ENCODE results near the gene TARBP1.
"Not testable (repeated sequence)": the region's sequence is repeated elsewhere in the genome, so short reads cannot be mapped to it uniquely, and the experiment has no call there.

TARBP1 gene

DNA sequence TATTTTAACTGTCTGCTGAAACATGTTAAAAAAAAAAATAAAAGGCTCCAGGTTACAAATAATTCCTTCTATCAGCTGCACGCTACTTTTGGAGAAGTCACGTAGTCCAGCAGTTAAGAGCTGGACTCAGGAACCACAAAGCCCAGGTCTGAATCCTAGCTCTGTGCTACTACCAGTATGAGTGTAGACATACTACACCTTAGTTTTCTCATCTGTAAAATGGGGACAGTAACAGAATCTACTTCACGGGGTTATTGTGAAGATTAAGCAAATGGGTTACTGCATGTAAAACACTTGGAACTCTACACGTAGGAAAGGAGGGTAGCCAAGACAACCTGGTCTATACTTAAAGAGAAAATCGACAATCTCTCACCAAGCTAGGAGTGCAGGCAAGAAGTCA lies 48.3 kb downstream of the TARBP1 start:
- no peak for DNase-seq

DNA sequence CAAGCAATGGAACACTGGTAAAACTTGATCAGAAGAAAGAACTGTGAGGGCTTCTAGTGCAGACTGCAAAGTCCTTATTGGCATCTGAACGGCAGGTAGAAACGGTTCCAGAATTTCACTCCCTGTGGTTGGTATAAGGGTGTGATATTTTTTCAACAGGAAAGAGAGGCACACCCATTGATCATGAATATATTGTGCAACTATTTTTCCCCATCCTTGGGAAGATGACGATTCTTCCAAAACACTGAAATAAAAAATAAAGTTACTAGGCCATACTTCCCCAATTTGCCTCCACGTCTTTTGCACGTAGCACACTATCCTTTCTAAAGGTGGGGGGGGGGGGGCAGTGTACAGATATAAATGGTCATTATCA lies 49.6 kb downstream of the TARBP1 start:
- DNase-seq = no peak

DNA sequence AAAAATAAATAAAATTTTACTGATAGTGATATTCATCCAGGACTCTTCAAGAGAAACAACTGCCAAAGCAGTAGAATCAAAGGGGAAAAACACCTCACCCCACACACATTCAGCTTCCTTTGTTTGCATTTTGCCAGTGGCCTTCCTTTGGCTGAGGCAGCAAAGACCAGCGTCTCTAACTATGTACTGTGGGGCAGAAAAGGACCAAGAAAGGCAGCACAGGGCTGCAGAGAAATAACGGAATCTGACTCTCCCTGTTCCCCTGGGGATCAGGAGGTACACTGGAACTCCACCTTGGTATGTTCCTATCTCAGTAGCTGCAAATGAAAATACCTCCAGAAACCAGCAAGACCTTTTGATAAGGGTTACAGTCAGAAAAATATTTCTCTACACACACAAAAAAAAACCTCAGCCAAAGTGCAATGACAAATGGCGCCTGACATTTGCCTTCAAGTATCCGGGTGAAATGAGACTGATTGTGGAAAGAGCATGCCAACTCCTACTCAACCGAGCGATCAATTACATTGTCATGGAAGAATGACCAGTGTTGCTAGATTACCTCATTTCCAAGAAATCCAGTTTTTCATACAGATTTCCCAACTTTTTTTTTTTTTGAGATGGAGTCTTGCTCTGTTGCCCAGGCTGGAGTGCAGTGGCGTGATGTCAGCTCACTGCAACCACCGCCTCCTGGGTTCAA lies 50.9 kb downstream of the TARBP1 start:
- no peak for DNase-seq

DNA sequence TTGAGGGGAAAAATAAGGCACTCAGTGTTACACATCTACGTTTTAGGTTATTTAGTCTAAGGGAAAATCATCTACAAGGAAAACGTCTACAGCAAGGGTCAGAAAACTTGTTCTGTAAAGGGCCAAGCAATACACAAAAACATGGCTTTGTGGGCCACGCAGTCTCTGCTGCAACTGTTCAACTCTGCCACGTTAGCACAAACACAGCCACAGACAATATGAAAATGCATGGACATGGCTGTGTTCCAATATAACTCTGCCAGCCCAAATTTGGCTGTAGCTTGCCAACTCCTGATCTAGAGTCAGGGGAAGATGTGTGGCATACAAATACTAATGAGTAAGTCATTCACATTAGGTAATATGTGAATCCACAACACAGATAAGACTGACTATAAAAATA lies 65.0 kb downstream of the TARBP1 start:
- DNase-seq = no peak

DNA sequence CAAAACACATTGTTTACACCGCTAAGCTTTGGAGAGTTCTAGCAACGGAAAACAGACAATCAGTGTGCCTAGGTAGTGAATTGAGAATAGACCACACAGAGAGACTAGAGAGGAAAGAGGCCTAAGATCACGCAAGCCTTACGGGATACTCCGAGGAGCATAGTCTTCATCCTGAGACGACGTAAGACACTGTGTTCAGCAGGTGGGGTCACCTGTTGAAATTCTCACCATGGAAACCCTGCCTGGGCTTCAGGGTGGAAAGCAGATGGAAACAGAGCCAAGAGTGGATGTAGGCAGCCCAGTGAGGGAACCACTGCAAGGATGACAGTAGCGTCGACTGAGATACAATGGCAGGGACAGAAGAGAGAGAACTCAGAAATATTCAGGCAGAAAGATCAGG lies 65.5 kb downstream of the TARBP1 start:
- DNase-seq = no peak

DNA sequence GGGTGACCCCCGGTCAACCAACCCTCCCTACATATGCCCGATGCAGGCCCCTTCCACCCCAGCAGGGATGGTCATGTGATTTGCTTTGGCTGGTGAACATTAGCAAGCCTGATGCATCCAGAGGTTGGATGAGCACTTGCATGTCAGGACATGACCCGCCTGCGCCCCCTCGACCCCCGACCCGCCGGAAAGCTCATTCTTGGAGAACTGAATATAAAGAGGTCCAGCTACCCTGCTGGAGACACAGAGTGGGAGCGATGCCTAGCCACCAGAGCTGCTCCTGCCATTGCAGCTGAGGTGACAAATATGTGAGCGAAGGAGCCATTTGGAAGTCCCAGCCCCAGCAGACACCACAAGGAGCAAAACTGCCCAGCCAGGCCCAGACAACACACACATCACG lies 66.1 kb downstream of the TARBP1 start:
- DNase-seq = no peak

DNA sequence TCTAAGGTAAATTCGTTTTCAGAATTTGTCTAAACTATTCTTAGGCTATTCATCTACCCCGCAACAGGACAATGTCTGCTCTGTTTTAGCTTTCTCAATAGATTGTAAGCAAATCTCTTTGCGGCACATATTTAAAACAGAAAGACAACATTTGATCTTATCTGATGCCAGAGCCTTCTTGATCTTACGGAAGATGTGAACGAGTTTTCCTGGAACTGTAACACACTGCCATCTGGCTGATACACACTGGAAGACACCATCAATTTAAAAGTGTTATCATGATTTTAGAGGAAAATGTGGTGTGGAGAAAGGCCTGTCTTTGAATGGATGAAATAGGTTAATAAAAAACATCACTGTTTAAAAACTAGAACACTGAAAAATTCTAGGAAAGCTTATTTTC lies 69.7 kb downstream of the TARBP1 start:
- DNase-seq = no peak

DNA sequence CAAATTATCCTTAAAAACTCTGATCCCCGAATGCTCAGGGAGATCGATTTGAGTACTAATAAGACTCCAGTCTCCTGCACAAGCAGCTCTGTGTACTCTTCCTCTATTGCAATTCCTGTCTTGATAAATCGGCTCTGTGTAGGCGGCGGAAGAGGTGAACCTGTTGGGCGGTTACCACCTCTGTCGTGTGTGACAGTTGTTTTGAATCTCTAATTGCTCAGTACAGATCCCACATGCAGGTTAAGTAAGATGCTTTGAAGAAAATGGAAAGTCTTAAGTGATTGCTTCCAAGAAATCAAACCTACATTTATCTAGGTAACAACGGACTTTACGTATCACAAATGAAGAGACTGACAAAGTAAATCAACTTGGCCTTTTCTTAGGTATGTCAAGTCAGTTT lies 70.2 kb downstream of the TARBP1 start:
- peak; percentile 39 for DNase-seq

DNA sequence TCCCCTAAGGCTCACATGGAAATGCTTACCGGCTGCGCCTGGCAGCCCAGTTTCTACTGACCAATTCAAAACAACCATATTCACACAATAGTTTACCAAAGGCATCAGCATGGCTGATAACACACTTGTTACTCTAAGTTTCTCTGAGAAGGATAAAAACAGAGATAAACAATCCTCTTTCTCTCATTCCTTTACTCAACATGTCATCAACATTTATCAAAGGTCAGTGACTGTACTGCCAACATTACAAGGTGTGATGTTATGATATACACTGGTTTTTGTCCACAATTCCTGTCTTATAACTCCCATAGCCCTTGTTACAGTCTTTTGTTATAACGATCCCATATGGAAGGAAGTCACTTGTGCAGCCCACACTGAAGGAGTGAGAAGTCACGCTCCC lies 72.1 kb downstream of the TARBP1 start:
- no peak for DNase-seq

DNA sequence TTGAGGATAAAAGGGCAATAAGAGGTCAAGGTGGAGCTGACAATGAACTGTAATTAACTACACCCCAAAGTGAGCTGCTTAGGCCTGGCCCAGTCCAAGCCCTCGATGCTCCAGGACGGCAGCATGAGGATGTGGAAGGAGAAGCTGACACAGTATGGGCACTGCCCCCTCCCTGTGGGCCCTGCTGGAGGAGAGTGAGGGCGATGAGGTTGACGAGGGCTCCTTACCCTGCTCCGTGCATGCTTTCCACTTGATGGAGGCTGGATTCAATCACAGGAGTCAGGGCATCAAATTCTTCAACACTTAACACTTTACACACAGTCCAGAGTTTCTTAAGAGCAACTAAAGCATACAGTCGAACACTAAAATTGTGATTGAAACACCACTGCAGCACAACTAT lies 73.3 kb downstream of the TARBP1 start:
- no peak for DNase-seq

DNA sequence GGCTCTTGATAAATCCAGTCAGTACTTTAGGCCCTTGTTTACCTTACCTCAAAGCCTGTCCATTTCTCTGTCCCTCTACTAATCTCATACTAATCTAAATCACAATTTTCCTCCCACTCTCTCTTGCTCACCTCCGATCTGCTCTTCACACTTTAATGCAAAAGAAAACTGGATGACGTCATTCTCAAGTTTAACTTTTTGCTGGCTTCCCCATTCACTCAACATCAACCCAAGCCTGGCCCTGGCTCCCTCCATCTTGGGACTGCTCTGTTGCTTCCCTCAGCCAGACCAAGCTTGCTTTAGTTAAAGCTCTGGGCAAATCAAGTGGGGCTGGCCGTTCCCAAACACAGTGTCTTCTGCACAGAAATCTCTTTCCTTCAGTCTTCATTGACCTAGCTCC lies 76.0 kb downstream of the TARBP1 start:
- no peak for DNase-seq

DNA sequence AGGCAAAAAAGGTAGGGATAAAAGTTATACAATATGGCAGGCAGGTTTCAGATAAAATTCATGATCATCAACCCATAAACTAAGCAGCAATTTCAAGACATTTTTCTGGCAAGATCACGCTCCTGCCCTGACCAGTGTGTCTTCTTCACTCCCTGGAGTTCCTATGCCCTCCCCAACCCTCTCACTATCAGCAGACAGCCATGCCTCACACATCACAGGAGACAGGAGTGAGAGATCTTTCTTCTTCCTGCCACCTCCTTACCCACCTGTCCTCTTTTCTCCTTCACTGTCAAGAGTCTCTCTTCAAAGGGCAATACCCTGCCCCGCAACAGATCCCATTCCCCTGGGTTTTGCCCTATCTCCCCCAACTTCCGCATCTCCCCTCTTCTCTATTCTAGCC lies 77.3 kb downstream of the TARBP1 start:
- no peak for DNase-seq

DNA sequence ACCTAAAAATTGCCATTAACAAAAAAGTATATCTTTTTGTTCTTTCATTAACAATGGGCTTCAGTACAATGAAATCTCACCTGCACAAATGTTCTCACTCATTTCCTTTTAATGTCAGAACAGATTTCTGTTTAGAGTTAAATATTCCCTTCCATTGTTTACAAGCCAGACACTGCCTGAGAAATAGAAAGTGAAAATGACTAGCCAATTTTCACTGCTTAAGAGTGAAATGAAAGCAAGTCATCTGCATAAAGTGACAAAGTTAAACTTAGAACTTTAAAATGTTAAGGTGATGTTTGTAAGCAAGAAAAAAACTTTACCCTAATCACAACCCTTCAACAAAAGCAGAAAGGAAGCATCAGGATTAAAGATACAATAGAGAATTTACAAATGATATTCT lies 78.2 kb downstream of the TARBP1 start:
- no peak for DNase-seq

DNA sequence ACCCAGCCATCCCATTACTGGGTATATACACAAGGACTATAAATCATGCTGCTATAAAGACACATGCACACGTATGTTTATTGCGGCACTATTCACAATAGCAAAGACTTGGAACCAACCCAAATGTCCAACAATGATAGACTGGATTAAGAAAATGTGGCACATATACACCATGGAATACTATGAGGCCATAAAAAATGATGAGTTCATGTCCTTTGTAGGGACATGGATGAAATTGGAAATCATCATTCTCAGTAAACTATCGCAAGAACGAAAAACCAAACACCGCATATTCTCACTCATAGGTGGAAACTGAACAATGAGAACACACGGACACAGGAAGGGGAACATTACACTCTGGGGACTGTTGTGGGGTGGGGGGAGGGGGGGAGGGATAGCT lies 79.5 kb downstream of the TARBP1 start:
- DNase-seq = not testable (repeated sequence)

DNA sequence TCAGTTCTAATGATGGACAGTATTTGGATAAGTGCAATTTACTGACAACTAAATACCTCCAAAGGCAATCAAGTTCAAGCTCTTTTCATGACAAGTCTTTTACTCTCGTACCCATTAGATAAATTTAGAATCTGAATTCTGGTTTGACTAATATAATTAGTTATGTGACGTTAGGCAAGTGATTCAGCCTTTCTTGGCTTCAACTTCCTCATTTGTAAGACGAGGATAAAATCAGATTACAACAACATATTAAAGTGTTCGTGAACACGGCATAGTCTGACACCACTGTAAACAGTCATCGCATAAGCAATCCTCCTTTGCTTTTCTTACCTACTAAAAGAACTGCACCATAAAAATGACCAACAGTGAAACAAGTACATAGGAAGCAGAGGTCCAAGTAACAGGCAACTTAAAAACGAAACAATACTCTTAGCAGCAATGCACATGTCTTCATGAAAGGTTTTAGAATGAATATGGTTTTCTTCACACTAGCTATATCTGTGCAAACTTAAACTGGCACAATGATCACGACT lies 80.1 kb downstream of the TARBP1 start:
- no peak for DNase-seq

DNA sequence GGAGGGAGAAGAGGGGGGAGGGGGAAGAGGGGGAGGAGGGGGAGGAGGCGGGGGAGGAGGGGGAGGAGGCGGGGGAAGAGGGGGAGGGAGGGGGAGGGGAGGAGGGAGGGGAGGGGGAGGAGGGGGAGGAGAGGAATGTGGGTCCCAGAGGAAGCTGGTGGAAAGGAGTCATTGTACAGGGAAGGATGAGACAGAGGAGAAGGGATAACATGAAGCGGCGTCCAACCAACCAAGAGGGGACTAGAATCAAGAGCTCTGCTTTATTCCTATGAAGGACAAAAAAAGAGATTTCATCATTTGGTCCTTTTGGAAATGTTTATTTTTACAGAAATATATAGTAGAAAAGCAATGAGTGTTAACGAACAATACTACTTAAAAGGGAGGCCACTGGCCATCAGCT lies 81.2 kb downstream of the TARBP1 start:
- no peak for DNase-seq

DNA sequence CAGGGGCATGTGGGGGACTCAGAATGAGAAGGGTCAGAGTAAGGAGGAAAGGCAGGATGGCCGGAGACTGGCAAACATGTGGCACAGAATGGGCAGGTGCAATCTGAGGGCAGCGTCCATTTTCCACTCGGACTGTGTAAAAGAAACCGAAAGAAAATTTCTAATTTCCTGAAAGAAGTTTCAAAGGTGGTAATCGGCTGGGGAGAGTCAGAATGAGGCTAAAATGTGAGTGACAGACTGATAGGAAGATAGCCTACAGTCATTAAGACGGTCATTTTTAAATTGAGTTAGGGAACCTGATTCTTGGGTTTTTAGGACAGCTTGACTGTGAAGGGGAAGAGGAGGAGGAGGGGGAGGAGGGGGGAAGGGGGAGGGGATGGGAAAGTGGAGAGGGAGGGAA lies 82.1 kb downstream of the TARBP1 start:
- DNase-seq = no peak

DNA sequence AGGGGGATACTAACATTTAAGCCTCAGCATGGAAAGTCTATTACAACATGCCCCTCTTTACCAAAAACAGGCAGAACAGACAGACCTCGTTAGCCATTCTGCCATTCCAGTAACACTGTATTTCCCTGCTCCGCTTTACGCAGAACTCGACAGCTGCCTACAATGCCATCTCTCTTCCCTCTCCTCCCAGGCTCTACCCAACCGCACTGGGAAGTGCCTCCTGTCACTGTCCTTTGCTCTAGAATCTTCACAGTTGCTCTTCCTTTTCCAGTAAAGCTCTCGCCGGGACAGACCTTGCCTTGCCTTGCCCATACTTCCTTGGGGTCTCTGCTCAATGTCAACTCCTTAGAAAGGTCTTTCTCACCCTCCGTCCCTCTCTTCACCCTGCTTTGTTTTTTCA lies 82.9 kb downstream of the TARBP1 start:
- DNase-seq = no peak

DNA sequence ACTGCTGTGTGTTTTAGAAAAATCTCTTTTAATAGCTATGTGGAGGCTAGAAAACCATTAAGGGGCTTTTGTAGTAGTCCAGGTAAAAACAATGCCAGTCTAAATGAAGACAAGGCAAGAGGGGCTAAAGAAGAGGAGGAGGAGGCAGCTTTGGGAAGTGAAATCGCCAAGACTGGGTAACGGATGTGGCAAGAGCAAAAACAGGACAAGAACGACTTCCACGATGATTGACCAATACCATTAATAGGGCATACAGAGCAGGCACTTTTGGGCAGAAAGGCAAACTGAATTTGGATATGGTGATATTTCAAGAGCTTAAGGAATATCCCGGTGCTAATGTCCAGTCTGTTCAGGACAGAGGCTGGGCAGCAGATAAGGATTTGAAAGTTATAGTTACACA lies 83.7 kb downstream of the TARBP1 start:
- no peak for DNase-seq

DNA sequence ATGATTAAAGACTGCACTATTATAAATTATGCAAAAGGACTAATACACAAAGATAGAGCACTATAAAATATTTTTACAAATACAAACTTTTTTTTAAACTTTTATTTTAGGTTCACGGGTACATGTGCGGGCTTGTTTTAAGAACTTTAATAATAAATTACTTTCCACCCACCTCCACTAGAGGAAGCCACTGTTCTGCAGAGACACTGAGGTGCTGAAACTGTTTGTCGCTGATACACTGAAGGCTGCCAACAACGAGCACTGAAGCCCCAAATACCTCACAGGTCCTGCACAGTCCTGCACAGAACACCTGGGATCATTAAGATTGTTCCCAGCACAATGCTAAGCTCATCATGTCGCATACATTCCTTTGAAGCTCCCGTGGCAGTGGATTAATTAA lies 85.8 kb downstream of the TARBP1 start:
- DNase-seq = no peak

DNA sequence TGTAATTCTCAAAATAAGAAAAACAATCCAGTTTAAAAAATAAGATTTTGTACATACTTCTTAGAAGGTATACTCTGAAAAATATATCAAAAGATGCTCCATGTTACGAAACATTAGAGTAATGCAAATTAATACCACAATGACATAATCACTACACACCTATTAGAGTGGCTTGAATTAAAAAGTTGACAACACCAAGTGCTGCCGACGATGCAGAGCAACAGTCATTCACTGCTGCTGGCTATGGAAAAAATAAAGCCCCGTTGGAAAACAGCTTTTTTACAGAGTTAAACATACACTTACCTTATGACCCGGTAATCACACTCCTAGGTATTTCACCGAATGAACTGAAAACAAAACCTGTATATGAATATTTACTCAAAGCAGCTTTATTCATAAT lies 90.9 kb downstream of the TARBP1 start:
- no peak for DNase-seq

DNA sequence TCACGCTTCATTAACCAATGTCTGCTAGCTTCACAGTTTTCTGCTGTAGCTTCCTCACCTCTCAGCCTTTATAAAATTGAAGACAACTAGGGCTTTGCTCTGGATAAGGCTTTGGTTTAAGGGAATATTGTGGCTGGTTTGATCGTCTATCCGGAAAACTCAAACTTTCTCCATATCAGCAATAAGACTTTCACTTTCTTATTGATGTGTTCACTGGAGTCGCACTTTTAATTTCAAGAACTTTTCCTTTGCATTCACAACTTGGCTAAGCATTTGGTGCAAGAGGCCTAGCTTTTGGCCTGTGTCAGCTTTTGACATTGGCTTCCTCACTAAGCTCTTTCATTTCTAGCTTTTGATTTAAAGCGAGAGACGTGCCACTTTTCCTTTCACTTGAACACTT lies 92.9 kb downstream of the TARBP1 start:
- no peak for DNase-seq

DNA sequence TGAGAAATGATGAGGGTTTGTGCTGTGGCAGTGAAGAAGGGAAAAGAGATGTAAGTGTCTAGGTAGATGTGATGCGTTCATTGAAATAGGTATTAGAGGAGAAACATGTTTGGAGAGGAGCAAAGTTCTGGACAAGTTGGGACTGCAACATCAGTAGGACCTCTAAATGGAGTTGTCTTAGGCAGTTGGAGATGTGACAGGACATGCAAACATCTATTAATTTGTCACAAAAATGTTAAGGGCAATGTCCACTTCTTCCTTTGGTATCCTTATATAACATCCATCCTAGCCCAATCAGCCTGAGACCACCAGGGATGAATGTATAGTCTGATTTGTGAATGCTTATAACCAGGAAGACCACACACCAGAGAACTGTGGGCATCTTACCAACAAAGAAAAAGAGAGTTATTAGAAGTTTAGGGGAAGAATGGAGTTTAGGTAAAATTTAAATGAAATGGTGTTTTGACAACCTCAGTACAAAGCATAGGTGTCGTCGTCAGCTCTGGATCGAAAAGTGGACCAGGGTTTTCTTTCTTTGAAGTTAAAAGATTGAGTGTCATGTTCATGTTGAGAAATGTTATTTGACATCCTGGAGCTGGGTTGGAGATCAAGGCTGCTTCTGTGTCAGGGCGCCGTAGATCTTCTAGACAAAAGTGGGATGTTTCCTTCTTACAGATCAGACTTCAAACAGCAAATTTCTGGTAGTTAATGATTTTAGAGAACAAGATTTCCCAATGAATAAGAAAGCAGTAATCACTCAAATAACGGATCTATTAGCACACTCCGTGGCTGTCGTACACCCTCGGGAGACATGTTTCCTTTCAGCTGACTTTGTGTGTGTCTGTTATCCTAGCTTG lies 97.1 kb downstream of the TARBP1 start:
- no peak for DNase-seq

DNA sequence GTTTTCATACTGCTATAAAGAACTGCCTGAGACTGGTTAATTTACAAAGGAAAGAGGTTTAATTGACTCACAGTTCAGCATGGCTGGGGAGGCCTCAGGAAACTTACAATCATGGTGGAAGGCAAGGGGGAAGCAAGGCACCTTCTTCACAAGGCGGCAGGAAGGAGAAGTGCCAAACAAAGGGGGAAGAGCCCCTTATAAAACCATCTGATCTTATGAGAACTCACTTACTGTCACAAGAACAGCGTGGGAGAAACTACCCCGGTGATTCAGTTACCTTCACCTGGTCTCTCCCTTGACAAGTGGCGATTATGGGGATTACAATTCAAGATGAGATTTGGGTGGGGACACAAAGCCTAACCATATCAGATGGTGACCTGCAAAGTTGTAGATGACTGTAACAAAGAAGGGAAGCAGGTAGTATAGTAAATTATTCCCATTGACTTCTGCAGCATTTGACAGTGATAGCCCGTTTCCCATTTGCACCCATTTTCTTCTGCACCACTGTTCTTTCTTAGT lies 99.3 kb downstream of the TARBP1 start:
- not testable (repeated sequence) for DNase-seq
